HG03280 (cell line): ENCODE data around the gene DUSP8.

Experiments
- ATAC-seq: cut with Tn5 transposase; IDR thresholded peaks from one replicate; pipeline ENCODE4 v1.9.1; 2021; ENCODE audit warnings: mild to moderate bottlenecking, moderate library complexity; ENCODE audit not compliant: unreplicated experiment

DUSP8 gene

GRCh38 chr11:1556278-1556902 is 15.7 kb downstream of the DUSP8 start:
- no peak for ATAC-seq

GRCh38 chr11:1555713-1556153 is 16.3 kb downstream of the DUSP8 start:
- ATAC-seq, result no peak

GRCh38 chr11:1554981-1555712 is 16.9 kb downstream of the DUSP8 start:
- ATAC-seq, result no peak

GRCh38 chr11:1553808-1554594 is 18.1 kb downstream of the DUSP8 start:
- ATAC-seq, result no peak

- ATAC-seq, result no peak
Observed at GRCh38 chr11:1549338-1550330, 22.4 kb downstream of the DUSP8 start.

GRCh38 chr11:1548221-1549070 is 23.6 kb downstream of the DUSP8 start:
- no peak for ATAC-seq

- no peak for ATAC-seq
Observed at GRCh38 chr11:1547467-1548098, 24.5 kb downstream of the DUSP8 start.

- ATAC-seq, result no peak
Observed at GRCh38 chr11:1546536-1547466, 25.3 kb downstream of the DUSP8 start.

GRCh38 chr11:1546077-1546535 is 26.0 kb downstream of the DUSP8 start:
- no peak for ATAC-seq

GRCh38 chr11:1545432-1545831 is 26.6 kb downstream of the DUSP8 start:
- ATAC-seq, result no peak

- no peak for ATAC-seq
Observed at GRCh38 chr11:1544536-1544935, 27.5 kb downstream of the DUSP8 start.

- ATAC-seq, result no peak
Observed at GRCh38 chr11:1543606-1544263, 28.3 kb downstream of the DUSP8 start.

GRCh38 chr11:1542267-1542666 is 29.8 kb downstream of the DUSP8 start:
- no peak for ATAC-seq

GRCh38 chr11:1541474-1542204 is 30.4 kb downstream of the DUSP8 start:
- no peak for ATAC-seq

- ATAC-seq, result no peak
Observed at GRCh38 chr11:1540074-1540473, 32.0 kb downstream of the DUSP8 start.

- no peak for ATAC-seq
Observed at GRCh38 chr11:1538153-1538552, 33.9 kb downstream of the DUSP8 start.
